NCI-H187 (cell line): Measurements from ENCODE around the gene EIF2S2.
A peak's percentile ranks its signal among the peaks of the same experiment; 100 is the strongest.
"Not testable (repeated sequence)": the region's sequence is repeated elsewhere in the genome, so short reads cannot be mapped to it uniquely, and the experiment has no call there.

Experiments used
- DNase-seq, 2 experiments: peaks; one replicate each; lab custom pipeline; 2025; lab: John Stamatoyannopoulos, UW

EIF2S2 gene

GRCh38 chr20:34111702-34112599, at the start of gene EIF2S2:
TSS of gene EIF2S2 (minus strand) at chr20:34112243. CDS start at chr20:34112110, 133 bp downstream.
- DNase-seq: peak; percentile 93 to 95

GRCh38 chr20:34157697-34158096, 45.7 kb upstream of the EIF2S2 start:
- DNase-seq: not testable (repeated sequence)

GRCh38 chr20:34155836-34156235, 43.8 kb upstream of the EIF2S2 start:
- DNase-seq: no peak

GRCh38 chr20:34153169-34153568, 41.1 kb upstream of the EIF2S2 start:
- not testable (repeated sequence) for DNase-seq

- DNase-seq: not testable (repeated sequence)
Observed at GRCh38 chr20:34152073-34152472, 40.0 kb upstream of the EIF2S2 start.

GRCh38 chr20:34150306-34151000, 38.4 kb upstream of the EIF2S2 start:
- DNase-seq: no peak

GRCh38 chr20:34145280-34145819, 33.3 kb upstream of the EIF2S2 start:
- DNase-seq: no peak

GRCh38 chr20:34143951-34144350, 31.9 kb upstream of the EIF2S2 start:
- no peak for DNase-seq

- DNase-seq: no peak
Observed at GRCh38 chr20:34142121-34142520, 30.1 kb upstream of the EIF2S2 start.

GRCh38 chr20:34141293-34141692, 29.2 kb upstream of the EIF2S2 start:
- no peak for DNase-seq

GRCh38 chr20:34135525-34136275, 23.7 kb upstream of the EIF2S2 start:
- not testable (repeated sequence) for DNase-seq

- DNase-seq: not testable (repeated sequence)
Observed at GRCh38 chr20:34133365-34133860, 21.4 kb upstream of the EIF2S2 start.

GRCh38 chr20:34132943-34133342, 20.9 kb upstream of the EIF2S2 start:
- not testable (repeated sequence) for DNase-seq

- DNase-seq: not testable (repeated sequence)
Observed at GRCh38 chr20:34132491-34132890, 20.4 kb upstream of the EIF2S2 start.

GRCh38 chr20:34131491-34131890, 19.4 kb upstream of the EIF2S2 start:
- no peak for DNase-seq

GRCh38 chr20:34129518-34130162, 17.6 kb upstream of the EIF2S2 start:
- DNase-seq: peak in 1 of 2 experiments; percentile 15

- DNase-seq: no peak
Observed at GRCh38 chr20:34127792-34128191, 15.7 kb upstream of the EIF2S2 start.

- DNase-seq: no peak
Observed at GRCh38 chr20:34124469-34125249, 12.6 kb upstream of the EIF2S2 start.

- no peak for DNase-seq
Observed at GRCh38 chr20:34123309-34123708, 11.3 kb upstream of the EIF2S2 start.

GRCh38 chr20:34122274-34122980, 10.4 kb upstream of the EIF2S2 start:
- DNase-seq: no peak
